ENCODE data around the gene CYP2W1.

GRCh38 chr7:999149-999879 is 16.3 kb downstream of the CYP2W1 start:
- TF ChIP-seq, protein P1, sequence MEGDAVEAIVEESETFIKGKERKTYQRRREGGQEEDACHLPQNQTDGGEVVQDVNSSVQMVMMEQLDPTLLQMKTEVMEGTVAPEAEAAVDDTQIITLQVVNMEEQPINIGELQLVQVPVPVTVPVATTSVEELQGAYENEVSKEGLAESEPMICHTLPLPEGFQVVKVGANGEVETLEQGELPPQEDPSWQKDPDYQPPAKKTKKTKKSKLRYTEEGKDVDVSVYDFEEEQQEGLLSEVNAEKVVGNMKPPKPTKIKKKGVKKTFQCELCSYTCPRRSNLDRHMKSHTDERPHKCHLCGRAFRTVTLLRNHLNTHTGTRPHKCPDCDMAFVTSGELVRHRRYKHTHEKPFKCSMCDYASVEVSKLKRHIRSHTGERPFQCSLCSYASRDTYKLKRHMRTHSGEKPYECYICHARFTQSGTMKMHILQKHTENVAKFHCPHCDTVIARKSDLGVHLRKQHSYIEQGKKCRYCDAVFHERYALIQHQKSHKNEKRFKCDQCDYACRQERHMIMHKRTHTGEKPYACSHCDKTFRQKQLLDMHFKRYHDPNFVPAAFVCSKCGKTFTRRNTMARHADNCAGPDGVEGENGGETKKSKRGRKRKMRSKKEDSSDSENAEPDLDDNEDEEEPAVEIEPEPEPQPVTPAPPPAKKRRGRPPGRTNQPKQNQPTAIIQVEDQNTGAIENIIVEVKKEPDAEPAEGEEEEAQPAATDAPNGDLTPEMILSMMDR (IDR thresholded peaks at IDR 0.05 in 2 of 3, conservative IDR thresholded peaks at IDR 0.05 in 1 of 3; ENCODE audit: control insufficient read depth in 2 of 3, extremely low read depth in 1 of 3, insufficient read depth in 1 of 3, low read depth in 3 of 3, low read length in 3 of 3): no peak
- TF ChIP-seq REST (IDR thresholded peaks at IDR 0.05; ENCODE audit: low read depth, low read length) (no peak), STAT1 (conservative IDR thresholded peaks at IDR 0.05) (no peak), SMC3 (IDR thresholded peaks at IDR 0.05; ENCODE audit: borderline replicate concordance, low read length) (no peak), EP300 (IDR thresholded peaks at IDR 0.05; ENCODE audit: borderline replicate concordance in 1 of 2, control insufficient read depth in 1 of 2, low read depth in 2 of 2, low read length in 2 of 2) (no peak), MAX (IDR thresholded peaks at IDR 0.05; ENCODE audit: low read depth, low read length) (no peak), TCF12 (IDR thresholded peaks at IDR 0.05; ENCODE audit: low read depth, low read length) (no peak), MYC (IDR thresholded peaks at IDR 0.05; ENCODE audit: insufficient read depth, insufficient read length, insufficient replicate concordance, low read length, severe bottlenecking) (no peak), RBBP5 (conservative IDR thresholded peaks at IDR 0.05) (no peak), PKNOX1 (IDR thresholded peaks at IDR 0.05) (no peak), POLR2AphosphoS5 (IDR thresholded peaks at IDR 0.05; ENCODE audit: low read length) (no peak)
- TF ChIP-seq, protein P2, sequence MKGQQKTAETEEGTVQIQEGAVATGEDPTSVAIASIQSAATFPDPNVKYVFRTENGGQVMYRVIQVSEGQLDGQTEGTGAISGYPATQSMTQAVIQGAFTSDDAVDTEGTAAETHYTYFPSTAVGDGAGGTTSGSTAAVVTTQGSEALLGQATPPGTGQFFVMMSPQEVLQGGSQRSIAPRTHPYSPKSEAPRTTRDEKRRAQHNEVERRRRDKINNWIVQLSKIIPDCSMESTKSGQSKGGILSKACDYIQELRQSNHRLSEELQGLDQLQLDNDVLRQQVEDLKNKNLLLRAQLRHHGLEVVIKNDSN (IDR thresholded peaks at IDR 0.05; ENCODE audit: borderline replicate concordance, extremely low read length, insufficient read depth, low read depth, low read length): no peak
- TF ChIP-seq, protein P3, sequence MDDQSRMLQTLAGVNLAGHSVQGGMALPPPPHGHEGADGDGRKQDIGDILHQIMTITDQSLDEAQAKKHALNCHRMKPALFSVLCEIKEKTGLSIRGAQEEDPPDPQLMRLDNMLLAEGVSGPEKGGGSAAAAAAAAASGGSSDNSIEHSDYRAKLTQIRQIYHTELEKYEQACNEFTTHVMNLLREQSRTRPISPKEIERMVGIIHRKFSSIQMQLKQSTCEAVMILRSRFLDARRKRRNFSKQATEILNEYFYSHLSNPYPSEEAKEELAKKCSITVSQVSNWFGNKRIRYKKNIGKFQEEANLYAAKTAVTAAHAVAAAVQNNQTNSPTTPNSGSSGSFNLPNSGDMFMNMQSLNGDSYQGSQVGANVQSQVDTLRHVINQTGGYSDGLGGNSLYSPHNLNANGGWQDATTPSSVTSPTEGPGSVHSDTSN (IDR thresholded peaks at IDR 0.05; ENCODE audit: insufficient replicate concordance, low read depth, low read length): no peak
